ENCODE measurements around the gene USP13. TPM values are rescaled to one million over a fixed set of nuclear protein-coding genes. Genes with fewer than 3 reads are reported as not detected.

USP13 gene
- total and polyA plus RNA-seq, 2 donors (not counting 3 experiments of a cell fraction or from before 2014, with no cell fraction given): 5.8 to 24.0 TPM

GRCh38 chr3:179716811-179717210, 64.0 kb downstream of the USP13 start:
- ChIA-PET CTCF (interaction anchor here (1.0 to 1.1 kb wide), 2 partner anchors 10 to 67 kb away, joined by 3 read pairs; no protein-coding TSS in a partner anchor), POLR2A (no interaction called here)
- Histone ChIP-seq H4K20me1 (replicated peaks; ENCODE audit: control insufficient read depth, extremely low read depth, insufficient read depth, low read length) (no peaks in the 10 kb centered on the region), H2AFZ (ENCODE audit: low read depth, low read length) (no peak overlapping the region), H3K27me3 (ENCODE audit: control insufficient read depth in 2 of 2, insufficient read depth in 2 of 2, low read length in 2 of 2) (no peaks in the 10 kb centered on the region), H3K36me3 (ENCODE audit: control insufficient read depth in 2 of 2, extremely low read depth in 1 of 2, insufficient read depth in 2 of 2, low read length in 2 of 2) (peaks cover 0 to 4% of the 10 kb centered on the region in 2 experiments), H3K27ac (ENCODE audit: insufficient read depth, low read depth, low read length) (no peak overlapping the region), H3K4me3 (replicated peaks in 1 of 3; ENCODE audit: insufficient read depth in 1 of 3, low read depth in 1 of 3, low read length in 3 of 3) (no peak overlapping the region), H3K9ac (replicated peaks; ENCODE audit: extremely low read depth, insufficient read depth, low read length) (no peak overlapping the region), H3K4me2 (ENCODE audit: insufficient read depth, low read length) (no peak overlapping the region), H3K4me1 (ENCODE audit: control insufficient read depth, extremely low read depth, insufficient read depth, low read length) (no peaks in the 10 kb centered on the region), H3K9me3 (replicated peaks; ENCODE audit: control insufficient read depth, insufficient read depth, low read length) (no peaks in the 10 kb centered on the region), H3K9me1 (replicated peaks; ENCODE audit: control insufficient read depth, extremely low read depth, insufficient read depth, low read length) (no peaks in the 10 kb centered on the region), H3K79me2 (ENCODE audit: control insufficient read depth, insufficient read depth, low read length) (no peaks in the 10 kb centered on the region)
- intact Hi-C loops (cut with micrococcal nuclease) (no loop called here), dilution Hi-C loops (cut with MboI; ENCODE audit: extremely low pct_ligation_motif_present, low sequenced_read_pairs) (no loop called here)
- no TSS peak for BruUV-seq (replicated peaks)
- no peak for FAIRE-seq
- TF ChIP-seq GATA2 (IDR thresholded peaks at IDR 0.05; ENCODE audit: insufficient read depth, insufficient read length, low read depth, low read length): no peak
- no peak for TF ChIP-seq JUN (IDR thresholded peaks at IDR 0.05; ENCODE audit: borderline replicate concordance, insufficient read depth, insufficient read length, low read depth)
- TF ChIP-seq EZH2 (IDR thresholded peaks at IDR 0.05; ENCODE audit: borderline replicate concordance, low read depth, low read length, severe bottlenecking): no peak
- no peak for TF ChIP-seq CTCF (IDR thresholded peaks at IDR 0.05; ENCODE audit: extremely low read depth in 1 of 2, insufficient read depth in 1 of 2, low read depth in 1 of 2, low read length in 2 of 2)
- TF ChIP-seq MAX (IDR thresholded peaks at IDR 0.05; ENCODE audit: insufficient read depth, insufficient read length): no peak
- TF ChIP-seq POLR2AphosphoS5 (IDR thresholded peaks at IDR 0.05; ENCODE audit: insufficient read depth, low read depth, low read length): no peak
- no peak for TF ChIP-seq FOS (IDR thresholded peaks at IDR 0.05; ENCODE audit: borderline replicate concordance, insufficient read depth, low read length)
- TF ChIP-seq POLR2A (IDR thresholded peaks at IDR 0.05; ENCODE audit: low read depth, low read length): no peak
- TF ChIP-seq MYC (IDR thresholded peaks at IDR 0.05; ENCODE audit: low read depth, low read length): no peak
- DNase-seq (ENCODE audit: low read depth, low spot score): no peak

Measured in endothelial cell of umbilical vein (primary cell).